Esophagus squamous epithelium (tissue), 4 donors: Measurements from ENCODE around the gene ACTRT2.

Experiments used
- CTCF ChIP-seq, 6 experiments: fragments of 450-650 bp in 4 of 6; fragments of 200-600 bp in 2 of 6; sonication (generic) in 2 of 6; IDR thresholded peaks; one replicate each; pipeline ENCODE4 v1.5.1; 2016 to 2019; ENCODE audit warnings: antibody characterized with exemption in 6 of 6, mild to moderate bottlenecking in 4 of 6, moderate library complexity in 4 of 6
- POLR2A ChIP-seq, 4 donors: fragments of 450-650 bp; IDR thresholded peaks; one replicate each; pipeline ENCODE4 v1.6.1; 2017; ENCODE audit warnings: antibody characterized with exemption in 4 of 4, mild to moderate bottlenecking in 4 of 4, moderate library complexity in 3 of 4

- TF ChIP-seq CTCF (IDR thresholded peaks at IDR 0.05) (no peak), POLR2A (IDR thresholded peaks at IDR 0.05) (no peak)
These were observed 30.7 kb upstream of the ACTRT2 start for GRCh38 chr1:2990376-2991115.
